Cardiac septum (tissue), 1 donor: ENCODE measurements around the gene GFI1B. TPM values are rescaled to one million over a fixed set of nuclear protein-coding genes. Genes with fewer than 3 reads are reported as not detected.

Experiments
- DNase-seq: peaks from one replicate; pipeline ENCODE4 v3.0.0-alpha.2; 2020; ENCODE audit warnings: low spot score
- intact Hi-C: fragments of 100-400 bp; cut with DNase I; formaldehyde crosslinking; loops from one replicate; pipeline ENCODE4 v1.14.0; 2022
- total RNA-seq: library from RNA; stranded (reverse); fragmentation: NEBNext Ultra II Directional; extraction: Animal tissue kit (Norgen Biotek cat#: 25700); gene quantifications from one replicate; pipeline ENCODE4 v1.2.1, GENCODE V29; 2021
- donor health status: DM: no; HTN: no; CAD: no.

The GFI1B gene
- total RNA-seq, 1 donor from 2014 or later = not detected

- no peak for DNase-seq
- intact Hi-C loops = no loop called here
These were observed 25.9 kb downstream of the GFI1B start for GRCh38 chr9:133004091-133004998.

GRCh38 chr9:133004999-133005760 is 26.7 kb downstream of the GFI1B start:
- no peak for DNase-seq
- intact Hi-C loops = no loop called here

GRCh38 chr9:133005957-133006356 is 27.5 kb downstream of the GFI1B start:
- DNase-seq = no peak
- intact Hi-C loops = no loop called here

- DNase-seq = no peak
- intact Hi-C loops = no loop called here
These were observed 28.3 kb downstream of the GFI1B start for GRCh38 chr9:133006731-133007352.

GRCh38 chr9:133008406-133008805 is 29.9 kb downstream of the GFI1B start:
- peak; percentile 44 for DNase-seq
- intact Hi-C loops = no loop called here

GRCh38 chr9:133008824-133009223 is 30.3 kb downstream of the GFI1B start:
- intact Hi-C loops = no loop called here
- no peak for DNase-seq

- intact Hi-C loops = no loop called here
- DNase-seq = peak; percentile 35
These were observed 31.6 kb downstream of the GFI1B start for GRCh38 chr9:133009906-133010582.

GRCh38 chr9:133014696-133015095 is 36.2 kb downstream of the GFI1B start:
- intact Hi-C loops = no loop called here
- DNase-seq = no peak

- no peak for DNase-seq
- intact Hi-C loops = no loop called here
These were observed 44.8 kb downstream of the GFI1B start for GRCh38 chr9:133023117-133023890.

- intact Hi-C loops = no loop called here
- peak; percentile 14 for DNase-seq
These were observed 47.9 kb downstream of the GFI1B start for GRCh38 chr9:133026426-133026825.

GRCh38 chr9:133027134-133027533 is 48.6 kb downstream of the GFI1B start:
- intact Hi-C loops = no loop called here
- DNase-seq = peak; percentile 57

GRCh38 chr9:133028221-133028620 is 49.7 kb downstream of the GFI1B start:
- intact Hi-C loops = no loop called here
- no peak for DNase-seq

- intact Hi-C loops = loop anchor here (5.0 to 10.0 kb wide), 2 partner anchors 117 to 445 kb away; partner anchors contain the start of gene SLC2A6
- no peak for DNase-seq
These were observed 51.5 kb downstream of the GFI1B start for GRCh38 chr9:133029994-133030316.

- intact Hi-C loops = loop anchor here (5.0 to 10.0 kb wide), 2 partner anchors 117 to 444 kb away; partner anchors contain the start of gene SLC2A6
- peak; percentile 96 for DNase-seq
These were observed 52.0 kb downstream of the GFI1B start, which contains the start of gene GTF3C5 for GRCh38 chr9:133030317-133031129. TSS of gene GTF3C5 (plus strand) at chr9:133030997. CDS start at chr9:133031012, 15 bp downstream.

GRCh38 chr9:133031130-133031422 is 52.6 kb downstream of the GFI1B start:
- no peak for DNase-seq
- intact Hi-C loops = loop anchor here (5.0 to 10.0 kb wide), 2 partner anchors 116 to 444 kb away; partner anchors contain the start of gene SLC2A6

- DNase-seq = peak; percentile 38
- intact Hi-C loops = loop anchor here (5.0 to 10.0 kb wide), 2 partner anchors 116 to 443 kb away; partner anchors contain the start of gene SLC2A6
These were observed 53.0 kb downstream of the GFI1B start for GRCh38 chr9:133031496-133031911.

GRCh38 chr9:133032171-133032570 is 53.7 kb downstream of the GFI1B start:
- intact Hi-C loops = loop anchor here (5.0 to 10.0 kb wide), 2 partner anchors 115 to 443 kb away; partner anchors contain the start of gene SLC2A6
- DNase-seq = peak; percentile 17

GRCh38 chr9:133035669-133036068 is 57.2 kb downstream of the GFI1B start:
- intact Hi-C loops = loop anchor here (10.0 kb wide), 1 partner anchor 439 kb away; the partner anchor contains the start of gene SLC2A6
- DNase-seq = peak; percentile 2
